ENCODE data around the gene SLC51B. TPM values are rescaled to one million over a fixed set of nuclear protein-coding genes. Genes with fewer than 3 reads are reported as not detected.
A peak's percentile ranks its signal among the peaks of the same experiment; 100 is the strongest.
"Not testable (repeated sequence)": the region's sequence is repeated elsewhere in the genome, so short reads cannot be mapped to it uniquely, and the experiment has no call there.

Gene SLC51B
- total RNA-seq, 1 donor from 2014 or later: 3.2 TPM

DNA sequence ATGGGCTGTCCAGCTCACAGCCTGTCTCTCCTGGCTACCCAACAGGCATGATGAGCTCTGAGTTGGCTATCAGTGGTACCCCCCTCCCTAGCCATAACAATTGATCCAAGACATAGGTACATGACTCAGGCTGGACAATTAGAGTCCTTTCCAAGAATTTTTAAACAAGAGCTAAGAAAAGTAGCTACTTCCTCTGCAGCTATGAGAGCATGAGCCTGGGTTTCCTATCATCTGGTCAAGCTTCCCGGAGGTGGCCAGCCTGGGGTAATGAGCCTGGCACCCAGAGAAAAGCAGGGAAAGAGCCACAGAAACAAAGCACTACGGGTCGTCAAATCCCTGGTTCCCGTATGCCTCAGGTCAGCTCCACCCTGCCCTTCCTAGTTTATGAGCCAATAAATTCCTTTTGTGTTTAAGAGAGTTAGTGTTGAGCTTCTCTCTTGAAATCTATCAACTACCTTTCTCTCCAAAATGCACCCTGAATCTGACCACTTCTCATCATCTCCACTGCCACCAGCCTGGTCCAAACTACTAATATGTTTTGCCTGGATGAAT is 2.3 kb upstream of the SLC51B start:
- no peaks in the 10 kb centered on the region for H3K27me3 ChIP-seq (ENCODE audit: low read depth)
- DNase-seq (no peak), ATAC-seq (no peak)
- H3K36me3 ChIP-seq: no peaks in the 10 kb centered on the region
- H3K27ac ChIP-seq: no peak overlapping the region
- no peaks in the 10 kb centered on the region for H3K9me3 ChIP-seq
- H3K4me3 ChIP-seq: no peak overlapping the region
- intact Hi-C loops (cut with DNase I): no loop called here
- TF ChIP-seq, protein P1, sequence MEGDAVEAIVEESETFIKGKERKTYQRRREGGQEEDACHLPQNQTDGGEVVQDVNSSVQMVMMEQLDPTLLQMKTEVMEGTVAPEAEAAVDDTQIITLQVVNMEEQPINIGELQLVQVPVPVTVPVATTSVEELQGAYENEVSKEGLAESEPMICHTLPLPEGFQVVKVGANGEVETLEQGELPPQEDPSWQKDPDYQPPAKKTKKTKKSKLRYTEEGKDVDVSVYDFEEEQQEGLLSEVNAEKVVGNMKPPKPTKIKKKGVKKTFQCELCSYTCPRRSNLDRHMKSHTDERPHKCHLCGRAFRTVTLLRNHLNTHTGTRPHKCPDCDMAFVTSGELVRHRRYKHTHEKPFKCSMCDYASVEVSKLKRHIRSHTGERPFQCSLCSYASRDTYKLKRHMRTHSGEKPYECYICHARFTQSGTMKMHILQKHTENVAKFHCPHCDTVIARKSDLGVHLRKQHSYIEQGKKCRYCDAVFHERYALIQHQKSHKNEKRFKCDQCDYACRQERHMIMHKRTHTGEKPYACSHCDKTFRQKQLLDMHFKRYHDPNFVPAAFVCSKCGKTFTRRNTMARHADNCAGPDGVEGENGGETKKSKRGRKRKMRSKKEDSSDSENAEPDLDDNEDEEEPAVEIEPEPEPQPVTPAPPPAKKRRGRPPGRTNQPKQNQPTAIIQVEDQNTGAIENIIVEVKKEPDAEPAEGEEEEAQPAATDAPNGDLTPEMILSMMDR (IDR thresholded peaks at IDR 0.05): no peak
- H3K4me1 ChIP-seq: peaks cover 24% of the 10 kb centered on the region

DNA sequence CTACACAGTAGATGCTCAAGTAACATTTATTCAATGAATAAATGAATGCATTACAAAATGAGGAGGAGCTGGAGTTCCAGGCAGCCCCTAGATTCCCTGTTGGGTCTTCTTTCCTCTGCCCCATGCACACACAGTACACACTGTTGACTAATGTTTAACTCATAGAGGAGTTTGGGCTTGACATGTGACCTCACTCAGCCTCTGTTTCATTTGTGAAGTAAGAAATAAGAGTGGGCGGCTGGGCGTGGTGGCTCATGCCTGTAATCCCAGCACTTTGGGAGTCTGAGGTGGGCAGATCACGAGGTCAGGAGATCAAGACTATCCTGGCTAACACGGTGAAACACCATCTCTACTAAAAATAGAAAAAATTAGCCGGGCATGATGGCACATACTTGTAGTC is 969 bp upstream of the SLC51B start:
- intact Hi-C loops (cut with DNase I); H3K4me3 ChIP-seq; H3K27me3 ChIP-seq (ENCODE audit: low read depth); H3K9me3 ChIP-seq; H3K36me3 ChIP-seq: not testable (repeated sequence)
- ATAC-seq (peak; percentile 68 to 84), DNase-seq (peak; percentile 61)
- peak overlapping the region; percentile 46 for H3K27ac ChIP-seq
- H3K4me1 ChIP-seq: peaks cover 29% of the 10 kb centered on the region

DNA sequence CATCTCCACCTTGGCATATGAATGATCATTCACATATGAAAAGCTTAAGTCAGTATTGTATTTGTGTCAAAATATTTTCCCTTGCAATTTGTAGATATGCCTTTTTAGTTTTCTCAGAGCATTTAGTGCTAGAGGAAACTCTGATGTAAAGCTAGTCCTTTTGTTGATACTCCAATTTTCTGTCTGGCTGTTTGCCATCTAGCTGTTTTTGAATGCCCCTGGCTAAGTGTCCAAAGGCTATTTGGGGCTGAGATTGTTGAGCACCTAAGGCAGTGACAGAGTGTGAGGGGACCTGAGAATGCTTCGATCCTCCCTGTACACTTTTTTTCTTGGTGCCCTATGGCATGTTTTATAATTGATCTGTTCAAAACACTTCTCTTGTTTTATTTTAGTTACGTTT is 3.1 kb downstream of the SLC51B start:
- Histone ChIP-seq H3K27ac (no peak overlapping the region), H3K4me3 (no peak overlapping the region), H3K9me3 (no peaks in the 10 kb centered on the region), H3K4me1 (peaks cover 39% of the 10 kb centered on the region), H3K36me3 (peaks cover 7% of the 10 kb centered on the region), H3K27me3 (ENCODE audit: low read depth) (no peaks in the 10 kb centered on the region)
- DNase-seq (no peak), ATAC-seq (no peak)
- TF ChIP-seq, protein P1 (IDR thresholded peaks at IDR 0.05): no peak
- intact Hi-C loops (cut with DNase I): no loop called here

DNA sequence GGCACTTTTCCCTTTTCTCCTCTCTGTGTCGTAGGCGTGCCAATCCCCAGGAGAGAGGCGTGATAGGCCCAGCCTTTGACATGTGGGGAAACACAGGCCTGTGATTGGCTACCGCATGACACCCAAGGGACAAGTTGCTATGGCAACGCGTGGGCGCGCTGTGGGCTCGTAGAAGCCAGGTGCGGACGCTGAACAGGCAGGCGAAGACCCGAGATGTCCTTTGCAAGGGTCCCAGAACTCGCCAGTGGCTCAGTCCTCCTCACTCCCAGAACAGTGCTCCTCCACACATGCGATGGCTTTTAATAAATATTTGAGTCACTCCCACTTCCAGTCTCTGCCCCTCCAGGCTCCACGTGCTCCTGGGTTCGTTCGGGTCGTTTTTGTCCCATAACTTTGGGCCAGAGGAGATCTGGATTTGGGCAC is 4.2 kb downstream of the SLC51B start:
- no peaks in the 10 kb centered on the region for H3K9me3 ChIP-seq
- intact Hi-C loops (cut with DNase I): no loop called here
- peak overlapping the region; percentile 41 for H3K4me3 ChIP-seq
- H3K27me3 ChIP-seq (ENCODE audit: low read depth): no peaks in the 10 kb centered on the region
- ATAC-seq (peak; percentile 86 to 87), DNase-seq (peak; percentile 95)
- TF ChIP-seq, protein P1 (IDR thresholded peaks at IDR 0.05): no peak
- H3K4me1 ChIP-seq: peaks cover 34% of the 10 kb centered on the region
- H3K27ac ChIP-seq: no peak overlapping the region
- H3K36me3 ChIP-seq: peaks cover 19% of the 10 kb centered on the region

DNA sequence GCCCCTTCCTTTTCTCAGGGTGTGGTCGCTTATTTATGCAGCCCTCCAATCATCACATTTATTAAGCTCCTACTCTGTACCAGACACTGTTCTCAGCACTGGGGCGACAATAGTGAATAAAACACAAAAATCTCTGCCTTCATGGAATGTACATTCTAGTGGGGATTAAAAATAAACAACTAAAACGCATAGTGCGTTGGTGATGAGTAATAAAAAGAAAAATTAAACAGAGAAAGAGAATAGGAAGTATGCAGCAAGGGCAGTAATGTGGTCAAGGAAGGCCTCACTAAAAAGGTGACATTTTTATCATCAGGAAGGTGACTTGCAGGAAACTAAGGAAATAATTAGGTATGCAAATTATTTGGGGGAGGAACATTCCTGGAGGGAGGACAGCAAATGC is 5.1 kb downstream of the SLC51B start:
- intact Hi-C loops (cut with DNase I): no loop called here

DNA sequence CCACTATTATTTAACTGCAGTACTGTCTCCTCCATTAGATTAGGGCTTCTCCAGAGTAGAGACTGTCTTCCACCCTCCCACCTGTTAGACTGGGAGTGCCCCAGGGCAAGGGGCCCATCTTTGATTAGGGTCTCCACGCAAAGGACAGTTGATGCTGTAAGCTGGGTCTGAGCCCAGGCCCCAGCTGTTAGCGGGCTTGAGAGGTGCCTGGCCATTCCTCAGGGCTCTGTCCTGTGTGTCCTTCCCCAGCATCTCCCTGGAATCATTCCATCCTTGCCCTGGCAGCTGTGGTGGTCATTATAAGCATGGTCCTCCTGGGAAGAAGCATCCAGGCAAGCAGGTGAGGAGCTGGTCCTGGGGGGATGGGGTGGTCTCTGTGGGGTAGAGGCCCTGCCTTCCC is 6.1 kb downstream of the SLC51B start:
- Histone ChIP-seq H3K9me3 (no peaks in the 10 kb centered on the region), H3K36me3 (peaks cover 26% of the 10 kb centered on the region), H3K4me3 (no peak overlapping the region), H3K27ac (no peak overlapping the region), H3K4me1 (peaks cover 38% of the 10 kb centered on the region), H3K27me3 (ENCODE audit: low read depth) (no peaks in the 10 kb centered on the region)
- TF ChIP-seq, protein P1 (IDR thresholded peaks at IDR 0.05): no peak
- DNase-seq (no peak), ATAC-seq (no peak)
- intact Hi-C loops (cut with DNase I): no loop called here

More for the DNA sequence above, 5.1 kb downstream of the SLC51B start:
- ATAC-seq (no peak), DNase-seq (no peak)
- Histone ChIP-seq H3K27me3 (ENCODE audit: low read depth) (no peaks in the 10 kb centered on the region), H3K4me3 (no peak overlapping the region), H3K4me1 (peaks cover 34% of the 10 kb centered on the region), H3K36me3 (peaks cover 26% of the 10 kb centered on the region), H3K27ac (no peak overlapping the region), H3K9me3 (no peaks in the 10 kb centered on the region)
- TF ChIP-seq, protein P1 (IDR thresholded peaks at IDR 0.05): no peak
